ENCODE measurements around the gene SDCCAG8.

GRCh38 chr1:243406424-243406823, 150.6 kb downstream of the SDCCAG8 start:
- TF ChIP-seq POLR2A (IDR thresholded peaks at IDR 0.05): no peak
- TF ChIP-seq CTCF (IDR thresholded peaks at IDR 0.05): no peak
